Activated CD4-positive, CD25-positive, alpha-beta regulatory T cell treated with anti-CD3 and anti-CD28 coated beads, Interleukin-2, amount 50 U/mL, for 16 hours (primary cell): ENCODE measurements around the gene NID2.

Source experiments
- DNase-seq: peaks from one replicate; pipeline ENCODE4 v3.0.0-alpha.2; 2020; ENCODE audit warnings: low read depth, low spot score

Gene NID2

GRCh38 chr14:52080808-52081755 is 12.2 kb upstream of the NID2 start:
- no peak for DNase-seq

- DNase-seq = no peak
Observed at GRCh38 chr14:52080158-52080800, 11.4 kb upstream of the NID2 start.

- DNase-seq = no peak
Observed at GRCh38 chr14:52079239-52079959, 10.5 kb upstream of the NID2 start.

GRCh38 chr14:52078721-52079120 is 9.9 kb upstream of the NID2 start:
- no peak for DNase-seq

GRCh38 chr14:52078095-52078531 is 9.3 kb upstream of the NID2 start:
- no peak for DNase-seq

- no peak for DNase-seq
Observed at GRCh38 chr14:52077256-52077979, 8.6 kb upstream of the NID2 start.

- DNase-seq = no peak
Observed at GRCh38 chr14:52076334-52076733, 7.5 kb upstream of the NID2 start.

- DNase-seq = no peak
Observed at GRCh38 chr14:52075371-52075770, 6.5 kb upstream of the NID2 start.

- DNase-seq = no peak
Observed at GRCh38 chr14:52073251-52073650, 4.4 kb upstream of the NID2 start.

- no peak for DNase-seq
Observed at GRCh38 chr14:52072266-52072780, 3.5 kb upstream of the NID2 start.

GRCh38 chr14:52071675-52072074 is 2.8 kb upstream of the NID2 start:
- no peak for DNase-seq

- DNase-seq = no peak
Observed at GRCh38 chr14:52070051-52070431, 1.2 kb upstream of the NID2 start.

- DNase-seq = no peak
Observed at GRCh38 chr14:52069307-52070050, 620 bp upstream of the NID2 start.

GRCh38 chr14:52067873-52068614 is 815 bp downstream of the NID2 start:
- no peak for DNase-seq

- no peak for DNase-seq
Observed at GRCh38 chr14:52064174-52064573, 4.7 kb downstream of the NID2 start.

GRCh38 chr14:52063052-52063462 is 5.8 kb downstream of the NID2 start:
- no peak for DNase-seq

- no peak for DNase-seq
Observed at GRCh38 chr14:52061890-52062289, 7.0 kb downstream of the NID2 start.

GRCh38 chr14:52061390-52061789 is 7.5 kb downstream of the NID2 start:
- no peak for DNase-seq

GRCh38 chr14:52060080-52060479 is 8.8 kb downstream of the NID2 start:
- no peak for DNase-seq

GRCh38 chr14:52059649-52060048 is 9.2 kb downstream of the NID2 start:
- no peak for DNase-seq
